Neural cell (in vitro differentiated cells): ENCODE results near the gene C7orf57. TPM values are rescaled to one million over a fixed set of nuclear protein-coding genes. Genes with fewer than 3 reads are reported as not detected.

Source experiments
- H2AFZ ChIP-seq: fragments of 200-600, 300-800 bp; sonication (generic), shearing (Covaris generic); 2 replicates; pipeline ENCODE4 v1.6.0; 2014; ENCODE audit warnings: low read depth, mild to moderate bottlenecking, antibody characterized with exemption, low read length, moderate library complexity
- H3F3A ChIP-seq: fragments of 200-600 bp; shearing (Covaris generic); 2 replicates; pipeline ENCODE4 v1.6.1; 2016; ENCODE audit warnings: mild to moderate bottlenecking, moderate library complexity, mixed read lengths, antibody characterized with exemption, low read length; ENCODE audit not compliant: insufficient read depth, poor library complexity, severe bottlenecking
- H3K27ac ChIP-seq: fragments of 200-600, 300-800 bp; sonication (generic), shearing (Covaris generic); 2 replicates; pipeline ENCODE4 v1.5.1; 2014; ENCODE audit warnings: mild to moderate bottlenecking, low read length, moderate library complexity
- H3K27me3 ChIP-seq: fragments of 300-800, 200-600 bp; sonication (generic), shearing (Covaris generic); 2 replicates; pipeline ENCODE4 v1.6.0; 2014; ENCODE audit warnings: mild to moderate bottlenecking, low read depth, low read length, moderate library complexity; ENCODE audit not compliant: insufficient read depth
- H3K36me3 ChIP-seq: fragments of 300-800, 200-600 bp; sonication (generic), shearing (Covaris generic); 2 replicates; pipeline ENCODE4 v1.5.1; 2014; ENCODE audit warnings: mild to moderate bottlenecking, antibody characterized with exemption, low read length, moderate library complexity; ENCODE audit not compliant: insufficient read depth
- H3K4me2 ChIP-seq: fragments of 300-800, 200-600 bp; sonication (generic), shearing (Covaris generic); 2 replicates; pipeline ENCODE4 v1.6.0; 2014; ENCODE audit warnings: mild to moderate bottlenecking, low read length
- H3K4me3 ChIP-seq: fragments of 300-800, 200-600 bp; sonication (generic), shearing (Covaris generic); 2 replicates; pipeline ENCODE4 v1.5.1; 2014; ENCODE audit warnings: mild to moderate bottlenecking, low read length, moderate library complexity
- H3K79me2 ChIP-seq: fragments of 200-600 bp; shearing (Covaris generic); replicated peaks from 2 replicates; pipeline ENCODE4 v1.6.0; 2014; ENCODE audit warnings: mild to moderate bottlenecking, low read length, moderate library complexity; ENCODE audit not compliant: insufficient read depth
- H3K9ac ChIP-seq: fragments of 300-800, 200-600 bp; sonication (generic), shearing (Covaris generic); 2 replicates; pipeline ENCODE4 v1.6.1; 2016; ENCODE audit warnings: mild to moderate bottlenecking, low read length, mixed read lengths
- H3K9me2 ChIP-seq: fragments of 200-600 bp; shearing (Covaris generic); 2 replicates; pipeline ENCODE4 v1.6.1; 2016; ENCODE audit warnings: mild to moderate bottlenecking, low read length, mixed read lengths; ENCODE audit not compliant: insufficient read depth
- H3K9me3 ChIP-seq: fragments of 200-600, 300-800 bp; sonication (generic), shearing (Covaris generic); 2 replicates; pipeline ENCODE4 v1.6.1; 2016; ENCODE audit warnings: mild to moderate bottlenecking, mixed run types, low read length, moderate library complexity, mixed read lengths
- H4K20me1 ChIP-seq: fragments of 200-600 bp; shearing (Covaris generic); 2 replicates; pipeline ENCODE4 v1.6.1; 2016; ENCODE audit warnings: mild to moderate bottlenecking, mixed run types; ENCODE audit not compliant: insufficient read depth
- CTCF ChIP-seq: fragments of 450-650 bp; IDR thresholded peaks from 2 replicates; pipeline ENCODE4 v1.5.1; 2014; ENCODE audit warnings: antibody characterized with exemption, mild to moderate bottlenecking, moderate library complexity; ENCODE audit not compliant: poor library complexity, severe bottlenecking
- EP300 ChIP-seq: fragments of 450-650 bp; conservative IDR thresholded peaks from 2 replicates; pipeline ENCODE4 v1.6.1; 2014; ENCODE audit warnings: antibody characterized with exemption, mild to moderate bottlenecking, moderate library complexity; ENCODE audit not compliant: poor library complexity, severe bottlenecking
- EZH2 ChIP-seq: fragments of 200-600, 300-800 bp; shearing (Covaris generic), sonication (generic); IDR thresholded peaks from 2 replicates; pipeline ENCODE4 v1.6.1; 2014; ENCODE audit warnings: antibody characterized with exemption, low read length, borderline replicate concordance, mild to moderate bottlenecking; ENCODE audit not compliant: insufficient read depth, poor library complexity, severe bottlenecking
- MXI1 ChIP-seq: fragments of 450-650 bp; conservative IDR thresholded peaks from 2 replicates; pipeline ENCODE4 v1.6.1; 2014; ENCODE audit warnings: antibody characterized with exemption, mild to moderate bottlenecking; ENCODE audit not compliant: poor library complexity, severe bottlenecking
- POLR2AphosphoS5 ChIP-seq: IDR thresholded peaks from 2 replicates; pipeline ENCODE4 v1.6.1; 2012
- RAD21 ChIP-seq: fragments of 450-650 bp; conservative IDR thresholded peaks from 2 replicates; pipeline ENCODE4 v1.6.1; 2014; ENCODE audit warnings: antibody characterized with exemption, mild to moderate bottlenecking, moderate library complexity
- REST ChIP-seq: IDR thresholded peaks from 2 replicates; pipeline ENCODE4 v1.6.1; 2012; ENCODE audit warnings: borderline replicate concordance
- SMC3 ChIP-seq: fragments of 450-650 bp; conservative IDR thresholded peaks from 2 replicates; pipeline ENCODE4 v1.6.1; 2014; ENCODE audit warnings: antibody characterized with exemption, mild to moderate bottlenecking, moderate library complexity; ENCODE audit not compliant: poor library complexity
- TAF1 ChIP-seq: IDR thresholded peaks from 2 replicates; pipeline ENCODE4 v1.6.1; 2012; ENCODE audit warnings: low read depth
- polyA plus RNA-seq: library from polyadenylated mRNA; depleted of rRNA; stranded (reverse); fragments of >200 nt; gene quantifications from 2 replicates; pipeline ENCODE4 v1.2.3, GENCODE V29; 2014

Gene C7orf57
- polyA plus RNA-seq, 1 donor from 2014 or later: not detected

- no peak overlapping the region for H3K9ac ChIP-seq
- no peaks in the 10 kb centered on the region for H3K9me3 ChIP-seq
- H2AFZ ChIP-seq: no peak overlapping the region
- no peak for TF ChIP-seq EZH2
- no peak for TF ChIP-seq SMC3
- TF ChIP-seq TAF1: no peak
- TF ChIP-seq MXI1: no peak
- no peak for TF ChIP-seq RAD21
- no peak for TF ChIP-seq CTCF
- TF ChIP-seq POLR2AphosphoS5: no peak
- TF ChIP-seq REST: no peak
- TF ChIP-seq EP300: no peak
- H3K4me2 ChIP-seq: no peak overlapping the region
- H3K36me3 ChIP-seq: no peaks in the 10 kb centered on the region
- H4K20me1 ChIP-seq: no peaks in the 10 kb centered on the region
- H3K9me2 ChIP-seq: no peaks in the 10 kb centered on the region
- H3K27me3 ChIP-seq: peaks cover 14% of the 10 kb centered on the region
- H3K27ac ChIP-seq: no peak overlapping the region
- no peaks in the 10 kb centered on the region for H3F3A ChIP-seq
- no peak overlapping the region for H3K4me3 ChIP-seq
- H3K79me2 ChIP-seq: no peaks in the 10 kb centered on the region
Measured at GRCh38 chr7:48087349-48087748, 52.0 kb downstream of the C7orf57 start.

- H3K36me3 ChIP-seq: no peaks in the 10 kb centered on the region
- peak overlapping the region; percentile 96 for H3K4me3 ChIP-seq
- H3K9ac ChIP-seq: peak overlapping the region; percentile 65
- no peak overlapping the region for H2AFZ ChIP-seq
- H3K4me2 ChIP-seq: peak overlapping the region; percentile 22
- H3K27ac ChIP-seq: no peak overlapping the region
- H4K20me1 ChIP-seq: no peaks in the 10 kb centered on the region
- no peaks in the 10 kb centered on the region for H3K79me2 ChIP-seq
- H3K9me2 ChIP-seq: no peaks in the 10 kb centered on the region
- peaks cover 14% of the 10 kb centered on the region for H3K27me3 ChIP-seq
- no peaks in the 10 kb centered on the region for H3F3A ChIP-seq
- H3K9me3 ChIP-seq: no peaks in the 10 kb centered on the region
- TF ChIP-seq REST: no peak
- no peak for TF ChIP-seq RAD21
- no peak for TF ChIP-seq TAF1
- TF ChIP-seq MXI1: no peak
- TF ChIP-seq SMC3: no peak
- TF ChIP-seq EZH2: no peak
- TF ChIP-seq CTCF: no peak
- TF ChIP-seq EP300: no peak
- no peak for TF ChIP-seq POLR2AphosphoS5
Measured at GRCh38 chr7:48088559-48089045, 53.3 kb downstream of the C7orf57 start.
